Measurements from ENCODE around the gene LECT2.

DNA sequence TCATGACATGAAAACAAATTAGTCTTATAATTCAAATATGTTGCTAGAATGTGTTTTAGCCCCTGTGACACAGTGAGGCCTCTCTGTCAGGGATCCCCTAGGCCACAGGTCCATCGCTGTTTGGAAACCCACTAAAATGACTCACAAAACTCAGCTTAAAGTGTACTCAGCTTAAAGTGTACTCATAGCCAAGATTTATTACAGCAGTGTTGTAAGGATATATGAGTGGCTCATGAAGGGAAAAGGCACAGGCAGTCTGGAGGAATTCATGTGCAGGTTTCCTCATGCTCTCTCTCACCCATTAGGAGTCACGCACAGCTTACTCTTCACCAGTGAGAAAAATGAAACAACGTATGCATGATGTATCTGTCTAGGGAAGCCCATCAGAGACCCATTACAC lies 49.7 kb upstream of the LECT2 start:
- TF ChIP-seq POLR2A (IDR thresholded peaks at IDR 0.05), result no peak
- TF ChIP-seq, protein P1, sequence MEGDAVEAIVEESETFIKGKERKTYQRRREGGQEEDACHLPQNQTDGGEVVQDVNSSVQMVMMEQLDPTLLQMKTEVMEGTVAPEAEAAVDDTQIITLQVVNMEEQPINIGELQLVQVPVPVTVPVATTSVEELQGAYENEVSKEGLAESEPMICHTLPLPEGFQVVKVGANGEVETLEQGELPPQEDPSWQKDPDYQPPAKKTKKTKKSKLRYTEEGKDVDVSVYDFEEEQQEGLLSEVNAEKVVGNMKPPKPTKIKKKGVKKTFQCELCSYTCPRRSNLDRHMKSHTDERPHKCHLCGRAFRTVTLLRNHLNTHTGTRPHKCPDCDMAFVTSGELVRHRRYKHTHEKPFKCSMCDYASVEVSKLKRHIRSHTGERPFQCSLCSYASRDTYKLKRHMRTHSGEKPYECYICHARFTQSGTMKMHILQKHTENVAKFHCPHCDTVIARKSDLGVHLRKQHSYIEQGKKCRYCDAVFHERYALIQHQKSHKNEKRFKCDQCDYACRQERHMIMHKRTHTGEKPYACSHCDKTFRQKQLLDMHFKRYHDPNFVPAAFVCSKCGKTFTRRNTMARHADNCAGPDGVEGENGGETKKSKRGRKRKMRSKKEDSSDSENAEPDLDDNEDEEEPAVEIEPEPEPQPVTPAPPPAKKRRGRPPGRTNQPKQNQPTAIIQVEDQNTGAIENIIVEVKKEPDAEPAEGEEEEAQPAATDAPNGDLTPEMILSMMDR (IDR thresholded peaks at IDR 0.05 in 4 of 5, conservative IDR thresholded peaks at IDR 0.05 in 1 of 5), result no peak
